Measurements from ENCODE around the gene MAP4. TPM values are rescaled to one million over a fixed set of nuclear protein-coding genes. Genes with fewer than 3 reads are reported as not detected.
"Not testable (repeated sequence)": the region's sequence is repeated elsewhere in the genome, so short reads cannot be mapped to it uniquely, and the experiment has no call there.

Gene MAP4
- total and polyA plus RNA-seq, 2 donors (not counting 3 experiments of a cell fraction or from before 2014, with no cell fraction given): 121 to 290 TPM

DNA sequence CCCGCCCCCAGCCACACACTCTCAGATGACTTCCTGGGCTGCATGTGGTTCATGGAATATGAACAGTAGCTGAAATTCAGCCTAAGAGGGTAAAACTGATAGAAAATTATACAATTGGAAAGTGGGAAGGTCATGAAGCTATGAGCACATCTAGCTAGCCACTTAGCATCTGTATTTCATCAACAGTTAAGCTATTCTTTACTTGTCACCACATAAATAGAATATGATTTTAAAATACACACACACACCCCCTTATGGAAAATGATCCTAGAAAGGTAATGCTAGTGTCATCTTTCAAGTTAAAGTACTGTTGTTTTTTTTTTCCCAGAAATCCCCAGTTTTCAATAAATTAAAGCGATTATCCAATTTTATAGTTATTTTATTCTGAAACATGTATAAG lies 3.6 kb downstream of the MAP4 start:
- no TSS peak for BruUV-seq (replicated peaks)
- no peak for FAIRE-seq
- H3K9ac ChIP-seq (replicated peaks; ENCODE audit: extremely low read depth, insufficient read depth, low read length): no peak overlapping the region
- H3K36me3 ChIP-seq (ENCODE audit: control insufficient read depth in 2 of 2, extremely low read depth in 1 of 2, insufficient read depth in 2 of 2, low read length in 2 of 2): no peaks in the 10 kb centered on the region
- H3K4me1 ChIP-seq (ENCODE audit: control insufficient read depth, extremely low read depth, insufficient read depth, low read length): peaks cover 39% of the 10 kb centered on the region
- H3K27me3 ChIP-seq (ENCODE audit: control insufficient read depth in 2 of 2, insufficient read depth in 2 of 2, low read length in 2 of 2): no peaks in the 10 kb centered on the region
- H4K20me1 ChIP-seq (replicated peaks; ENCODE audit: control insufficient read depth, extremely low read depth, insufficient read depth, low read length): peaks cover 9% of the 10 kb centered on the region
- dilution Hi-C loops (cut with MboI; ENCODE audit: extremely low pct_ligation_motif_present, low sequenced_read_pairs) (no loop called here), intact Hi-C loops (cut with micrococcal nuclease) (no loop called here)
- no peak overlapping the region for H3K27ac ChIP-seq (ENCODE audit: insufficient read depth, low read depth, low read length)
- ChIA-PET POLR2A (interaction anchor here (0.7 kb wide), 1 partner anchor 424 kb away, joined by 4 read pairs; no protein-coding TSS in a partner anchor), CTCF (interaction anchor here (1.1 to 2.3 kb wide), 3 partner anchors 8 to 21 kb away, joined by 3 to 6 read pairs (median 5); no protein-coding TSS in a partner anchor)
- TF ChIP-seq CTCF (IDR thresholded peaks at IDR 0.05; ENCODE audit: extremely low read depth in 1 of 2, insufficient read depth in 1 of 2, low read depth in 1 of 2, low read length in 2 of 2) (no peak), POLR2A (IDR thresholded peaks at IDR 0.05; ENCODE audit: low read depth, low read length) (no peak), JUN (IDR thresholded peaks at IDR 0.05; ENCODE audit: borderline replicate concordance, insufficient read depth, insufficient read length, low read depth) (no peak), EZH2 (IDR thresholded peaks at IDR 0.05; ENCODE audit: borderline replicate concordance, low read depth, low read length, severe bottlenecking) (no peak), FOS (IDR thresholded peaks at IDR 0.05; ENCODE audit: borderline replicate concordance, insufficient read depth, low read length) (no peak)
- TF ChIP-seq, protein P1, sequence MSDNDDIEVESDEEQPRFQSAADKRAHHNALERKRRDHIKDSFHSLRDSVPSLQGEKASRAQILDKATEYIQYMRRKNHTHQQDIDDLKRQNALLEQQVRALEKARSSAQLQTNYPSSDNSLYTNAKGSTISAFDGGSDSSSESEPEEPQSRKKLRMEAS (IDR thresholded peaks at IDR 0.05; ENCODE audit: insufficient read depth, insufficient read length): no peak
- H2AFZ ChIP-seq (ENCODE audit: low read depth, low read length): no peak overlapping the region
- H3K79me2 ChIP-seq (ENCODE audit: control insufficient read depth, insufficient read depth, low read length): peaks cover 82% of the 10 kb centered on the region
- DNase-seq (ENCODE audit: low read depth, low spot score): no peak
- no peaks in the 10 kb centered on the region for H3K9me1 ChIP-seq (replicated peaks; ENCODE audit: control insufficient read depth, extremely low read depth, insufficient read depth, low read length)
- H3K9me3 ChIP-seq (replicated peaks; ENCODE audit: control insufficient read depth, insufficient read depth, low read length): no peaks in the 10 kb centered on the region
- no peak overlapping the region for H3K4me3 ChIP-seq (replicated peaks in 1 of 3; ENCODE audit: insufficient read depth in 1 of 3, low read depth in 1 of 3, low read length in 3 of 3)
- H3K4me2 ChIP-seq (ENCODE audit: insufficient read depth, low read length): no peak overlapping the region

DNA sequence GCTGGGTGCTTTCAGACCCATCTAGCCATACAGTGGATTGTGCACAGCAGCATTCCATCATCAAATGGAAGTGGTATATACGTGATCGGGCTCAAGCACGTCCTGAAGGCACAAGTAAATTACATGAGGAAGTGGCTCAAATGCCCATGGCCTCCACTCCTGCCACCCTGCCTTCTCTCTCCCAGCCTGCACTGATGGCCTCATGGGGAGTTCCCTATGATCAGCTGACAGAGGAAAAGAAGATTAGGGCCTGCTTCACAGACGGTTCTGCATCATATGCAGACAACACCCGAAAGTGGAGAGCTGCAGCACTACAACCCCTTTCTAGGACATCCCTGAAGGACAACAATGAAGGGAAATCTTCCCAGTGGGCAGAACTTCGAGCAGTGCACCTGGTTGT lies 8.2 kb downstream of the MAP4 start:
- dilution Hi-C loops (cut with MboI; ENCODE audit: extremely low pct_ligation_motif_present, low sequenced_read_pairs); H3K4me1 ChIP-seq (ENCODE audit: control insufficient read depth, extremely low read depth, insufficient read depth, low read length); H3K9ac ChIP-seq (replicated peaks; ENCODE audit: extremely low read depth, insufficient read depth, low read length); H3K4me3 ChIP-seq (replicated peaks in 1 of 3; ENCODE audit: insufficient read depth in 1 of 3, low read depth in 1 of 3, low read length in 3 of 3); FAIRE-seq; intact Hi-C loops (cut with micrococcal nuclease); H3K9me3 ChIP-seq (replicated peaks; ENCODE audit: control insufficient read depth, insufficient read depth, low read length); H3K9me1 ChIP-seq (replicated peaks; ENCODE audit: control insufficient read depth, extremely low read depth, insufficient read depth, low read length); BruUV-seq (replicated peaks); DNase-seq (ENCODE audit: low read depth, low spot score); H3K4me2 ChIP-seq (ENCODE audit: insufficient read depth, low read length); H3K36me3 ChIP-seq (ENCODE audit: control insufficient read depth in 2 of 2, extremely low read depth in 1 of 2, insufficient read depth in 2 of 2, low read length in 2 of 2); H4K20me1 ChIP-seq (replicated peaks; ENCODE audit: control insufficient read depth, extremely low read depth, insufficient read depth, low read length); H3K27ac ChIP-seq (ENCODE audit: insufficient read depth, low read depth, low read length); H2AFZ ChIP-seq (ENCODE audit: low read depth, low read length); POLR2A ChIA-PET; H3K27me3 ChIP-seq (ENCODE audit: control insufficient read depth in 2 of 2, insufficient read depth in 2 of 2, low read length in 2 of 2): not testable (repeated sequence)
- CTCF ChIA-PET: interaction anchor here (0.9 kb wide), 1 partner anchor 18 kb away, joined by 5 read pairs; no protein-coding TSS in a partner anchor
- H3K79me2 ChIP-seq (ENCODE audit: control insufficient read depth, insufficient read depth, low read length): peaks cover 79% of the 10 kb centered on the region

- POLR2A ChIA-PET: not testable (repeated sequence)
Measured at GRCh38 chr3:48007361-48007760, 8.9 kb downstream of the MAP4 start.

More at GRCh38 chr3:48007361-48007760, 8.9 kb downstream of the MAP4 start:
- H3K4me2 ChIP-seq (ENCODE audit: insufficient read depth, low read length); H3K9me1 ChIP-seq (replicated peaks; ENCODE audit: control insufficient read depth, extremely low read depth, insufficient read depth, low read length); intact Hi-C loops (cut with micrococcal nuclease); BruUV-seq (replicated peaks); H3K4me3 ChIP-seq (replicated peaks in 1 of 3; ENCODE audit: insufficient read depth in 1 of 3, low read depth in 1 of 3, low read length in 3 of 3); FAIRE-seq; H3K9me3 ChIP-seq (replicated peaks; ENCODE audit: control insufficient read depth, insufficient read depth, low read length); H3K4me1 ChIP-seq (ENCODE audit: control insufficient read depth, extremely low read depth, insufficient read depth, low read length); H3K9ac ChIP-seq (replicated peaks; ENCODE audit: extremely low read depth, insufficient read depth, low read length); H2AFZ ChIP-seq (ENCODE audit: low read depth, low read length); H3K27ac ChIP-seq (ENCODE audit: insufficient read depth, low read depth, low read length); H3K27me3 ChIP-seq (ENCODE audit: control insufficient read depth in 2 of 2, insufficient read depth in 2 of 2, low read length in 2 of 2); H4K20me1 ChIP-seq (replicated peaks; ENCODE audit: control insufficient read depth, extremely low read depth, insufficient read depth, low read length); dilution Hi-C loops (cut with MboI; ENCODE audit: extremely low pct_ligation_motif_present, low sequenced_read_pairs); DNase-seq (ENCODE audit: low read depth, low spot score); H3K36me3 ChIP-seq (ENCODE audit: control insufficient read depth in 2 of 2, extremely low read depth in 1 of 2, insufficient read depth in 2 of 2, low read length in 2 of 2): not testable (repeated sequence)
- H3K79me2 ChIP-seq (ENCODE audit: control insufficient read depth, insufficient read depth, low read length): peaks cover 74% of the 10 kb centered on the region
- CTCF ChIA-PET: interaction anchor here (0.9 kb wide), 1 partner anchor 17 kb away, joined by 5 read pairs; no protein-coding TSS in a partner anchor

Data from endothelial cell of umbilical vein (primary cell).